Activated CD4-positive, alpha-beta memory T cell treated with anti-CD3 and anti-CD28 coated beads, Interleukin-2, amount 10 ng/mL, durations not matched to agents 7 days and 5 days (primary cell): Measurements from ENCODE around the gene CPA1. TPM values are rescaled to one million over a fixed set of nuclear protein-coding genes. Genes with fewer than 3 reads are reported as not detected.

Experiments used
- CTCF ChIA-PET: fragments of 350-600 bp; sonication (Branson Sonifier 250); formaldehyde crosslinking; loops from one replicate; lab custom pipeline; 2021; ENCODE audit warnings: antibody characterized with exemption, inconsistent platforms; lab: Charles Lee
- POLR2A ChIA-PET: fragments of 350-600 bp; sonication (Branson Sonifier 250); formaldehyde crosslinking; loops from one replicate; lab custom pipeline; 2021; ENCODE audit warnings: antibody characterized with exemption; lab: Charles Lee
- DNase-seq: peaks from one replicate; pipeline ENCODE4 v3.0.0-alpha.2; 2020
- H3K27ac Mint-ChIP-seq: one replicate; pipeline ENCODE4 v1.8.0; 2021; ENCODE audit warnings: mild to moderate bottlenecking, mixed read lengths
- H3K27me3 Mint-ChIP-seq: one replicate; pipeline ENCODE4 v1.8.0; 2021; ENCODE audit warnings: mixed read lengths
- H3K36me3 Mint-ChIP-seq: one replicate; pipeline ENCODE4 v1.8.0; 2021; ENCODE audit warnings: low read depth, mixed read lengths
- H3K4me1 Mint-ChIP-seq: one replicate; pipeline ENCODE4 v1.8.0; 2021; ENCODE audit warnings: mixed read lengths
- H3K4me3 Mint-ChIP-seq: one replicate; pipeline ENCODE4 v1.8.0; 2021; ENCODE audit warnings: mild to moderate bottlenecking, mixed read lengths
- H3K9me3 Mint-ChIP-seq: one replicate; pipeline ENCODE4 v1.8.0; 2021; ENCODE audit warnings: mixed read lengths
- total RNA-seq, 2 experiments: library from RNA; stranded (reverse); gene quantifications; one replicate each; pipeline ENCODE4 v1.2.3, GENCODE V29; 2021

The CPA1 gene
- total RNA-seq, 2 experiments from 2014 or later: not detected

- H3K4me1 Mint-ChIP-seq: peaks cover 2% of the 10 kb centered on the region
- peaks cover 5% of the 10 kb centered on the region for H3K36me3 Mint-ChIP-seq
- CTCF ChIA-PET: no interaction called here
- H3K27ac Mint-ChIP-seq: no peak overlapping the region
- no peak overlapping the region for H3K4me3 Mint-ChIP-seq
- H3K27me3 Mint-ChIP-seq: no peaks in the 10 kb centered on the region
- H3K9me3 Mint-ChIP-seq: no peaks in the 10 kb centered on the region
- POLR2A ChIA-PET: no interaction called here
- no peak for DNase-seq
Measured at GRCh38 chr7:130400120-130400572, 19.9 kb downstream of the CPA1 start.

- Mint-ChIP-seq H3K27me3 (no peaks in the 10 kb centered on the region), H3K27ac (no peak overlapping the region), H3K4me1 (no peaks in the 10 kb centered on the region), H3K36me3 (peaks cover 5% of the 10 kb centered on the region), H3K4me3 (no peak overlapping the region), H3K9me3 (no peaks in the 10 kb centered on the region)
- CTCF ChIA-PET: no interaction called here
- DNase-seq: no peak
- POLR2A ChIA-PET: no interaction called here
Measured at GRCh38 chr7:130401101-130401500, 20.8 kb downstream of the CPA1 start.

GRCh38 chr7:130401578-130401977 is 21.3 kb downstream of the CPA1 start:
- DNase-seq: no peak
- ChIA-PET CTCF (no interaction called here), POLR2A (no interaction called here)
- H3K27ac Mint-ChIP-seq: no peak overlapping the region
- no peaks in the 10 kb centered on the region for H3K4me1 Mint-ChIP-seq
- H3K4me3 Mint-ChIP-seq: no peak overlapping the region
- H3K27me3 Mint-ChIP-seq: no peaks in the 10 kb centered on the region
- H3K36me3 Mint-ChIP-seq: peaks cover 5% of the 10 kb centered on the region
- H3K9me3 Mint-ChIP-seq: no peaks in the 10 kb centered on the region

GRCh38 chr7:130405003-130405402 is 24.7 kb downstream of the CPA1 start:
- Mint-ChIP-seq H3K4me3 (no peak overlapping the region), H3K27ac (no peak overlapping the region), H3K36me3 (peaks cover 5% of the 10 kb centered on the region), H3K27me3 (no peaks in the 10 kb centered on the region), H3K4me1 (no peaks in the 10 kb centered on the region), H3K9me3 (no peaks in the 10 kb centered on the region)
- DNase-seq: no peak
- CTCF ChIA-PET: no interaction called here
- POLR2A ChIA-PET: interaction anchor here (0.7 kb wide), 1 partner anchor 84 kb away, joined by 3 read pairs; no protein-coding TSS in a partner anchor

- Mint-ChIP-seq H3K9me3 (no peaks in the 10 kb centered on the region), H3K27ac (no peak overlapping the region), H3K4me3 (no peak overlapping the region), H3K36me3 (no peaks in the 10 kb centered on the region), H3K27me3 (no peaks in the 10 kb centered on the region), H3K4me1 (no peaks in the 10 kb centered on the region)
- DNase-seq: no peak
- POLR2A ChIA-PET: no interaction called here
- CTCF ChIA-PET: no interaction called here
Measured at GRCh38 chr7:130409067-130409711, 28.9 kb downstream of the CPA1 start.

GRCh38 chr7:130409712-130410072 is 29.4 kb downstream of the CPA1 start:
- ChIA-PET POLR2A (no interaction called here), CTCF (no interaction called here)
- Mint-ChIP-seq H3K9me3 (no peaks in the 10 kb centered on the region), H3K27me3 (no peaks in the 10 kb centered on the region), H3K36me3 (no peaks in the 10 kb centered on the region), H3K27ac (no peak overlapping the region), H3K4me3 (no peak overlapping the region), H3K4me1 (peaks cover under 1% of the 10 kb centered on the region)
- no peak for DNase-seq

GRCh38 chr7:130410868-130411541 is 30.7 kb downstream of the CPA1 start:
- no peak overlapping the region for H3K4me3 Mint-ChIP-seq
- CTCF ChIA-PET: no interaction called here
- POLR2A ChIA-PET: no interaction called here

GRCh38 chr7:130413201-130413600 is 32.9 kb downstream of the CPA1 start:
- no peak overlapping the region for H3K4me3 Mint-ChIP-seq
- H3K27me3 Mint-ChIP-seq: no peaks in the 10 kb centered on the region
- H3K27ac Mint-ChIP-seq: no peak overlapping the region
- no peak for DNase-seq
- ChIA-PET CTCF (no interaction called here), POLR2A (interaction anchor here (1.3 kb wide), 1 partner anchor 27 kb away, joined by 3 read pairs; the partner anchor contains the start of gene CEP41)
- H3K4me1 Mint-ChIP-seq: peaks cover 22% of the 10 kb centered on the region
- no peaks in the 10 kb centered on the region for H3K36me3 Mint-ChIP-seq
- H3K9me3 Mint-ChIP-seq: no peaks in the 10 kb centered on the region

More at GRCh38 chr7:130410868-130411541, 30.7 kb downstream of the CPA1 start:
- DNase-seq: no peak
- H3K27ac Mint-ChIP-seq: no peak overlapping the region
- H3K36me3 Mint-ChIP-seq: no peaks in the 10 kb centered on the region
- peaks cover 9% of the 10 kb centered on the region for H3K4me1 Mint-ChIP-seq
- no peaks in the 10 kb centered on the region for H3K9me3 Mint-ChIP-seq
- H3K27me3 Mint-ChIP-seq: no peaks in the 10 kb centered on the region

- Mint-ChIP-seq H3K9me3 (no peaks in the 10 kb centered on the region), H3K4me3 (no peak overlapping the region), H3K27ac (no peak overlapping the region), H3K36me3 (peaks cover 3% of the 10 kb centered on the region), H3K27me3 (no peaks in the 10 kb centered on the region), H3K4me1 (peaks cover 25% of the 10 kb centered on the region)
- ChIA-PET CTCF (no interaction called here), POLR2A (no interaction called here)
- no peak for DNase-seq
Measured at GRCh38 chr7:130415006-130415405, 34.7 kb downstream of the CPA1 start.

GRCh38 chr7:130417213-130417612 is 36.9 kb downstream of the CPA1 start:
- no peak for DNase-seq
- ChIA-PET POLR2A (no interaction called here), CTCF (no interaction called here)
- Mint-ChIP-seq H3K36me3 (peaks cover 3% of the 10 kb centered on the region), H3K27ac (peak overlapping the region; percentile 1), H3K4me3 (no peak overlapping the region), H3K27me3 (no peaks in the 10 kb centered on the region), H3K9me3 (no peaks in the 10 kb centered on the region), H3K4me1 (peaks cover 31% of the 10 kb centered on the region)

GRCh38 chr7:130418306-130418705 is 38.0 kb downstream of the CPA1 start:
- CTCF ChIA-PET: no interaction called here
- POLR2A ChIA-PET: no interaction called here

GRCh38 chr7:130419658-130420057 is 39.4 kb downstream of the CPA1 start:
- no peak overlapping the region for H3K4me3 Mint-ChIP-seq
- POLR2A ChIA-PET: no interaction called here
- H3K27me3 Mint-ChIP-seq: no peaks in the 10 kb centered on the region
- no peak overlapping the region for H3K27ac Mint-ChIP-seq
- peaks cover 3% of the 10 kb centered on the region for H3K36me3 Mint-ChIP-seq
- no peaks in the 10 kb centered on the region for H3K9me3 Mint-ChIP-seq
- CTCF ChIA-PET: no interaction called here
- peaks cover 33% of the 10 kb centered on the region for H3K4me1 Mint-ChIP-seq
- DNase-seq: no peak

More at GRCh38 chr7:130418306-130418705, 38.0 kb downstream of the CPA1 start:
- Mint-ChIP-seq H3K27ac (no peak overlapping the region), H3K9me3 (no peaks in the 10 kb centered on the region), H3K4me1 (peaks cover 33% of the 10 kb centered on the region), H3K36me3 (peaks cover 3% of the 10 kb centered on the region), H3K4me3 (no peak overlapping the region), H3K27me3 (no peaks in the 10 kb centered on the region)
- DNase-seq: no peak

- DNase-seq: no peak
- peaks cover 23% of the 10 kb centered on the region for H3K4me1 Mint-ChIP-seq
- peaks cover 6% of the 10 kb centered on the region for H3K36me3 Mint-ChIP-seq
- no peak overlapping the region for H3K27ac Mint-ChIP-seq
- POLR2A ChIA-PET: no interaction called here
- H3K9me3 Mint-ChIP-seq: no peaks in the 10 kb centered on the region
- CTCF ChIA-PET: no interaction called here
- H3K4me3 Mint-ChIP-seq: no peak overlapping the region
- no peaks in the 10 kb centered on the region for H3K27me3 Mint-ChIP-seq
Measured at GRCh38 chr7:130420943-130421578, 40.8 kb downstream of the CPA1 start.
